ENCODE measurements around the gene MTCL1.
"Not testable (repeated sequence)": the region's sequence is repeated elsewhere in the genome, so short reads cannot be mapped to it uniquely, and the experiment has no call there.

MTCL1 gene

DNA sequence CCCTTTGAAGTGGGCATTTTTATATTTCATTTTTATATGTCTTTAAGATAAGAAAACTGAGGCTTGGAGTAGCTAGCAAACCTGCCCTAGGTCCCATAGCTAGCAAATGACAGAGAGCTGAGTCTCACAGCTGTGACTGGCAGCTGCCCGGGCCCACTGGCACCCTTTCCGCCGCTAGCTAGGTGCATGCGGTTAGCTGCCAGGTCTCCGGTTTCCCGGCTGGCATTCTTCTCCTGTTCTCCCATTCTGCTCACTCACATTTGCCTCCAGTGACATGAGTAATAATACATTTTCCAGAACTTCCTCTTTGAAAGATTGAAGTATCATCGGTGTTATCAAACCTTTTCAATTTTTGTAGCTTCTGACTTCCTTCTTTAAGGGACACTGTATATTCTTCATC, 38.7 kb downstream of the MTCL1 start:
- DNase-seq (ENCODE audit: low read depth): no peak

DNA sequence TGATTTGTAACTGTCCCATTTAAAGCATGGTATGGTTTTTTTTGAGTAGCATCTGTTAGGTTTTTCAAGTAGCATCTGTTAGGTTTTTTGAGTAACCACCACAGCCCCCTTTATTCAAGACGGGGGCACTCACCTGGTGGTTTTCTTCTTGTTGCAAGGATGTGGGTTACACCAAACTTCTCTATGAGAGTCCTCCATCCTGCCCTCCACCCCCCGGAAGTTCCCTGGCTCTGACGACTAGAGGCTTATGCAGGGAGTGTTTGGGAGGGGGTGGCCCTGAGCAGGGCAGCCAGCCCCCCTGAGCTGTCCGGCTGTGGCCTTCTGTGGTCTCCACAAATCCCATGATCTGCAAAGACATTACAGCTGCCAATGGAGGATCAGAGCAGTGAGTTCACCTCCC, 39.3 kb downstream of the MTCL1 start:
- no peak for DNase-seq (ENCODE audit: low read depth)

DNA sequence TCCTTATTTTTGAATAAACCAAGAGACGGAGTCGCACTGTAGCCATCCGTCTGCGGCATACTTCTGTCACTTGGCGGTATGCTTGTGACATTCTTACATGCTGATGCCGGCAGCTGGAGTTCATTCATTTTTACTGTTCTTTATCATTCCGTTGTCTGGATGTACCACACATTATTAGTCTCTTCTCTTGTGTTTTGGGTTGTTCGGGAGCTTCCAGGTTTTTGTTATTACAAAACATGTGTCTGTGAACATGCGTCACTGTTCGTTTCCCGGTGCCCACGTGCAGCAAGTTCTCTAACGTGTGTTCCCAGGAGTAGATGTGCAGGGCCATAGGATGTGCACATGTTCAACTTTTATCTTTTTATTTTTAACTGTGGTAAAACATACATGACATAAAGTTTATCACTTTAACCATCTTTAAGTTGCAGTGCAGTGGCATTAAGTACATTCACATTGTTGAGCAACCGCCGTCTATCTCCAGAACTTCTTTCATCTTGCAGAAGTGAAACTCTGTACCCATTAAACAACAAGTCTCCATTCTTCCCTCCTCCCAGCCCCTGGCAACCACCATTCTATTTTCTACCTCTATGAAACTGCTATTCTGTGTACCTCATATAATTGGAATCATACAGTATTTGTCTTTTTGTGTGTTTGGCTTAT, 40.1 kb downstream of the MTCL1 start:
- no peak for DNase-seq (ENCODE audit: low read depth)

- peak; percentile 23 for DNase-seq (ENCODE audit: low read depth)
These were observed 42.1 kb downstream of the MTCL1 start for GRCh38 chr18:8747440-8747937.

GRCh38 chr18:8749492-8749891, 44.1 kb downstream of the MTCL1 start:
- DNase-seq (ENCODE audit: low read depth): no peak

DNA sequence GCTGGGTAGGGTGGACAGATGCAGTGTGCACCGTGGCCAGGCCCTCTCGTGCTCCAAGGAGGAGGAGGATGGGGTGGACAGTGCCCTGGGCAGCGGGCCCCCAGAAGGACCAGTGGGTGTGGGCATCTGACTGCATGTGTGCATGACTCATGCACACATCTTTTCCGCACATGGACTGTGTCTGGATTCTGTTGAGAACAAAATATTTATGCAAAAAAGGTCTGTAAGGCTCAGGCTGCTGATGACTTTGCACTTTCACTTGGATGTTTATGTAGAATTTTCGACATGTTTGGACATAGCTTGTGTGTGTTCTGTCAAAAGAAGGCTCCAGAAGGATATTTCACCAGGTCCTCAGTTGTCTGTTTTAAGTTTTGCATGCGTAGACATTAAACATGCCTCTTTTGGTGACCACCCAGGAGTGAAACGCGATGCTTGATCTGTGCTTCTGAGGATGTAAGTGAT, 45.6 kb downstream of the MTCL1 start:
- DNase-seq (ENCODE audit: low read depth): peak; percentile 32

- no peak for DNase-seq (ENCODE audit: low read depth)
These were observed 46.3 kb downstream of the MTCL1 start for GRCh38 chr18:8751692-8752091.

DNA sequence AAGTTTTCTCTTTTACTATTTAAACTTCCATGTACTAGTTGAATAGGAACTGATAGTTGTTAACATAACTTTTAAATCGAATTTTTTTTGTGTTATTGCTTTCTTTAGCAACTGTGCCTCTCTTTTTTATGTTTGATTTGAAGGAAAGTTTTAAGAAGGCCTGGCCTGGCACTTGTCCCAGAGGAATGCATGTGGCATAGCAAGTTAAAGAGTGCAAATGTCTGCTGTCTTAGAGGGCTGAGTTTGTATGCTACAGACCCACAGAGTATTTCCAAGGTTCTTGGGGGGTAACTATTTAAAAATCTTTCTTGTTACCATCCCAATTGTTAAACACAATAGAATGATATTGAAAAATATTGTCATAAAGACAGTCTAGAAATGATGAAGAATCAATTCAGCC, 47.0 kb downstream of the MTCL1 start:
- DNase-seq (ENCODE audit: low read depth): no peak

DNA sequence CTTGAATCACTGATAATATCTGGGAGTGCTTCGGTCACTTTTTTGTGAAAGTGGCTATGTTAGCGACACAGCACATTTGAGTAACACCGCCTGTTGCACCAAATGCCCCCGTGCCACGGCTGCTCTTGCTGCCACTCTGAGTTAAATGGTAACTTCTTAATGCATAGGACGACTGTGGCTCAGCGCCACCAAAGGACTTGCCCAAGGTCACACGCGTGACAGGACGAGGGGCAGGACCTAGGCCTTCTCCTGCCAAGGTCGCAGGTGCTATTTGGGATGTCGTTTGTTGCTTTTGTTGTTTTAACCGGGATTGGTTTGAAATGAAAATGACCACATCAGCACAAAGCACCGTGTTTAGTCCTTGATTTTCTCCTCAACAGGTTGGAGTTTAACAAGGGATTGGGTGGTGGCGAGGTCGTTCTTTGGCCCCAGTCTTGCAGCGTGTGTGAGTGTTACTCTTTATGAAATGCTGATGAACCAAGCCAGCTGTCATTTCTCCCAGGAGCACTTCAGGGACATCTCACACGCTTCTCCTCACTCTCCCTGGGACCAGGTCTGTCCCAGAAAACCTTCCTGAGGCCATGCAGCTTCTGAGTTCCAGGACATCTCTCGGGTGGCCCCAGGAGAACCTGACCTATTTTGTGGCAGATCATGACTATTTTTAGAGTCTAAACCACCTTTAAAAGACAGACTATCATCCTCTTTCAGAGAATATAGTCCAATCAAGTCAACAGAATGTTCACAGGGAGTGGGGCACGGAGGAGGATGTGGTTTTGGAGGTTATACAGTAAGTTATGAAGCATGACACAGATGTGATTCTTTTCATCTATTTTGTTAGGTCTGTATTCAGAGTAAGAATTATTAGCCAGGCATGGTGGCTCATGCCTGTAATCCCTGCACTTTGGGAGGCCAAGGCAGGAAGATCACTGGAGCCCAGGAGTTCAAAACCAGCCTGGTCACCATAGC, 49.9 kb downstream of the MTCL1 start:
- no peak for DNase-seq (ENCODE audit: low read depth)

- DNase-seq (ENCODE audit: low read depth): no peak
These were observed 51.2 kb downstream of the MTCL1 start for GRCh38 chr18:8756571-8756970.

- no peak for DNase-seq (ENCODE audit: low read depth)
These were observed 52.1 kb downstream of the MTCL1 start for GRCh38 chr18:8757396-8757997.

DNA sequence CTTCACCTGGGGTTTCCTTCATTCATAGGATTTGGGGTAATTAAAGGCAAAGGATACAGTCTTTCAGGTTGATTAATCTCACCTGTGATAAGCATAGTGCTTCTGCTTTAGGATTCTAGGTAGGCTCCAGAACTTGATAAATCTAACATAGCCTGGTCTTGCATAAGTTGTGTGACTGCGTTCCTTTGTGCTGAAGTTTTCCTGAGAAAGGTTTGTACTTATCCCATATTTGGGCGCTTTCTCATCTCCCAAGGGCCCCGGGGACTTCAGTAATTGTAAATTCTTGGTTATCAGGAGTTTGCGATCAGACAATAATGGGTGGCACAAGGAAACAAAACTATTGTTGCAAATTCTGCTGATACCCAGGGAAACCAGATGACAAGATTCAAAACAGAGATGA, 53.1 kb downstream of the MTCL1 start:
- no peak for DNase-seq (ENCODE audit: low read depth)

- DNase-seq (ENCODE audit: low read depth): no peak
These were observed 55.6 kb downstream of the MTCL1 start for GRCh38 chr18:8760984-8761383.

- DNase-seq (ENCODE audit: low read depth): not testable (repeated sequence)
These were observed 56.2 kb downstream of the MTCL1 start for GRCh38 chr18:8761535-8761934.

DNA sequence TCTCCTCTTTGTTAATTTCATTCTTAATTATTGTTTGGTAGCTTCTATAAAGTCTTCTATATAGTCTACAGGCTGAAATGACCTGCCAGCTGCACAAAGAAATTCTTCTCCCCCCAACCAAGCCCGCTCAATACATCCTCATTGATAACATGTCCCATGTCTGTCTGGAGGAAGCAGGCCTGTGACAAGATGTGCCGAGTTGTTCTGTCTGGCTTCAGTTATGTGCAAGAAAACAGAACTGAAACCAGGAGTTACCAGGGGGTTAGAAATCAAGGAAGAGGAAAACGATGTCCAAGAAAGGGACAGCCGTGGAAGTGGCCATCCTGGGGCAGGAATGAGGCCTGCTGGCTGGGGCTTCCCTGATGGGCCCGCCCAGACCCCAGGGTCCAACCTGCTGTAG, 57.6 kb downstream of the MTCL1 start:
- no peak for DNase-seq (ENCODE audit: low read depth)

DNA sequence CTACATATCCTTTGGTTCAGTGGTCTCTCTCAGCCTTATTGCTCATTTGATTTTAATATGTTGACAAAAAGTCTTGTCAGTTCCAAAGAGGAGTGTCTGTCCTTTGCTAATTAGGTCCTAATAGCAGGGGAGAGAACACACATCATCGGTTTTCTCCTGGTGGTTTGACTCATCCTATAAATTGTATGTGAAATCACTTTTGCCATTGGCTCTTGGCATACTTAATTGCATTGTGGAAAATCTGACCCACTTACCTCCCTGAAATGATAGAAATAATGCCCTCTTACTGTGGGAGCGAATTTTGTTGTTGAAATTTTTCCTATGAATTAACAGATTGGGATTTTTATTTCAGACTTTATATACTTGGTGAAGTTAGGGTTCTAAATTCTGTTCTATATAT, 58.3 kb downstream of the MTCL1 start:
- no peak for DNase-seq (ENCODE audit: low read depth)

DNA sequence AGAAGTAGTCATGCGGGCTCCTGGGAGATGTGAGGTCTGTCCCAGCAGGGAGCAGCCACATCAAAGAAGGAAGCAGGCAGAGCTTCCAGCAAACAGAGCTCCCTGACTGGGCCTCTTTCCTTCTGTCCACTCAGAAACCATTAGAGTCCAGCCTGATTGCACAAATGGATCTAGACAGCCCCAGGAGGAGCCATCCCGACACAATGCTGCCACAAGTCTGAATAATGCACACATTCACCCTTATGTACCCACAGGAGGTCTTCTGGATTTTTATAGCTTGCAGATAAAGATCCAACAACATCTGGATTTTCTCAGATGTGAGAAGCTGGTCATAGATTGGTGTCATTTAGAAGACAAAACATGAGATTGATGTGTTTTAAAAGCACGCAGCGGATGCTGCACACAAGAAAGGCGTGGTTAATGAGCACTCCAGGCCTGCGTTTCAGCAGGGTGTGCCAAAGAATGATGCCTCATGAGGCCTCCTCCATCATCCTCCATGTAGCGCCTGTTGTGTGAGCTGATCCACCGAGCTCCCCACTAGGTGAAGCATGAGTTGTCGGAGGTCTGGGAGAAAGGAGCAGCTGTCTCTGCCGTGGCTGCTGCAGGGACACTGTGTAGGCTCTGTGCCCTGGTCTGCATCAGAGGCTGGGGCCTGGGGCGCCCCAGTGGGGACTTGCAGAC, 60.6 kb downstream of the MTCL1 start:
- DNase-seq (ENCODE audit: low read depth): no peak

GRCh38 chr18:8766559-8767293, 61.4 kb downstream of the MTCL1 start:
- DNase-seq (ENCODE audit: low read depth): no peak

DNA sequence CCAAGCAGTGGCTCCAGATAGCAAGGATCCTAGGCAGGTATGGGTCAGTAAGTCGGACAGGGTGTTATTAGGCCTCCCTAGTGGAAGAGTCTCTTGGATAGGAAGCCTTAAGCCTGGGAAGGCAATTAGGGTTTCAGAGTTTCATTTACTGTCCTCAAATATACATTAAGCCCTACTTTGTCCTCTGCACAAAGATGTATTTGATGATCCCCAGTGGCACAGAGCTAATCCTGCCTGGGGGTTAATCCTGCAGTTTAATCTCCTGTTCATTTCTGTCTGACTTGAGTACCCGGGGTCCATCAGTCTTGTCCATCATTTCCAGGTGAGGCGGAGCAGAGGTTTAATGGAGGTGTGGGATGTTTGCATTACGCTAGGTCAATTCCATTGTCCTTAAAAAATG, 62.0 kb downstream of the MTCL1 start:
- no peak for DNase-seq (ENCODE audit: low read depth)

- no peak for DNase-seq (ENCODE audit: low read depth)
These were observed 64.2 kb downstream of the MTCL1 start for GRCh38 chr18:8769509-8770095.

DNA sequence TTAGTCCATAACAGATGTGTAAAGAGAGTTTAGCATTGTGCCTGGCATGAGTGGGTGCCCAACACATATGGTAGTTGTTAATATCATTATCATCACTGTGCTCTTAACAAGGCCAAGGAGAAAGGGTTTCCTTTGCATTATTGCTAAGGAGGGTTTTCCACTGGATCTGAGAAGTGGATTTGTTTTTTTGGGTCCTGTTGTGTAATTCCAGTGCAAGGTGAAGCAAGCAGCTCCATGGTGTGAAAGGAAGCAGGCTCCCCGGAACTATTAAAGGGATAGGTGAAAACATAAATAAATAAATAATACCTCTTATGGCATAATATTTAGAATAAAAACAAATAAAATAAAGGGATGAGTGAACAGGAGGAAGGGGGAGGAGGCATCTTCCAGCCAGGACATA, 65.3 kb downstream of the MTCL1 start:
- DNase-seq (ENCODE audit: low read depth): no peak
